PC-3 (cell line): ENCODE data around the gene MRRF. TPM values are rescaled to one million over a fixed set of nuclear protein-coding genes. Genes with fewer than 3 reads are reported as not detected.

Experiments used
- ATAC-seq: fragments of 200-7000 bp; cut with Tn5 transposase; 2 replicates; pipeline ENCODE4 v1.9.1; 2020; ENCODE audit warnings: mild to moderate bottlenecking, moderate library complexity
- BruUV-seq: library from RNA; stranded (reverse); fragments of 400-500 nt; replicated peaks from 2 replicates; lab custom pipeline; 2021; lab: Mats Ljungman, UMichigan
- CTCF ChIA-PET: fragments of 300-600 bp; sonication (Branson Sonifier 250); formaldehyde crosslinking; loops from one replicate; lab custom pipeline; 2022; ENCODE audit warnings: antibody characterized with exemption; lab: Charles Lee
- POLR2A ChIA-PET: fragments of 300-600 bp; sonication (Branson Sonifier 250); formaldehyde crosslinking; loops from one replicate; lab custom pipeline; 2022; ENCODE audit warnings: antibody characterized with exemption; ENCODE audit not compliant: unreplicated experiment; lab: Charles Lee
- DNase-seq: peaks from one replicate; pipeline ENCODE4 v3.0.0-alpha.2; 2015
- H2AFZ ChIP-seq: fragments of 300-600 bp; sonication (generic); 2 replicates; pipeline ENCODE4 v1.6.0; 2016; ENCODE audit warnings: antibody characterized with exemption, low read length
- H3F3A ChIP-seq: fragments of 300-600 bp; sonication (generic); one replicate; pipeline ENCODE4 v1.6.0; 2017; ENCODE audit warnings: antibody characterized with exemption, low read length, control low read depth, mild to moderate bottlenecking; ENCODE audit not compliant: unreplicated experiment
- H3K27ac ChIP-seq: fragments of 300-600 bp; sonication (generic); 2 replicates; pipeline ENCODE4 v1.5.1; 2016; ENCODE audit warnings: mild to moderate bottlenecking, low read length
- H3K27me3 ChIP-seq: fragments of 300-600 bp; sonication (generic); 2 replicates; pipeline ENCODE4 v1.6.1; 2016; ENCODE audit warnings: low read length, mixed read lengths
- H3K36me3 ChIP-seq: fragments of 300-600 bp; sonication (generic); 2 replicates; pipeline ENCODE4 v1.6.1; 2016; ENCODE audit warnings: low read depth, mixed run types, low read length, mixed read lengths
- H3K4me1 ChIP-seq: fragments of 300-600 bp; sonication (generic); 2 replicates; pipeline ENCODE4 v1.5.1; 2016; ENCODE audit warnings: low read length; ENCODE audit not compliant: insufficient read depth
- H3K4me2 ChIP-seq: fragments of 300-600 bp; sonication (generic); 2 replicates; pipeline ENCODE4 v1.6.0; 2016; ENCODE audit warnings: low read length
- H3K4me3 ChIP-seq: fragments of 300-600 bp; sonication (generic); 2 replicates; pipeline ENCODE4 v1.5.1; 2016; ENCODE audit warnings: mild to moderate bottlenecking, low read length, mixed read lengths
- H3K79me2 ChIP-seq: fragments of 300-600 bp; sonication (generic); 2 replicates; pipeline ENCODE4 v1.6.1; 2017; ENCODE audit warnings: low read length, mixed read lengths
- H3K9ac ChIP-seq: fragments of 300-600 bp; sonication (generic); 2 replicates; pipeline ENCODE4 v1.6.0; 2016; ENCODE audit warnings: mild to moderate bottlenecking, low read length
- H3K9me2 ChIP-seq: fragments of 300-600 bp; sonication (generic); replicated peaks from 2 replicates; pipeline ENCODE4 v1.6.1; 2016; ENCODE audit warnings: mixed run types, low read length, mixed read lengths
- H3K9me3 ChIP-seq: fragments of 300-600 bp; sonication (generic); 2 replicates; pipeline ENCODE4 v1.6.1; 2016; ENCODE audit warnings: low read length, mixed read lengths
- H4K20me1 ChIP-seq: fragments of 300-600 bp; sonication (generic); 2 replicates; pipeline ENCODE4 v1.6.1; 2016; ENCODE audit warnings: low read length, mixed read lengths
- EZH2 ChIP-seq: fragments of 300-600 bp; sonication (generic); IDR thresholded peaks from one replicate; pipeline ENCODE4 v1.6.1; 2017; ENCODE audit warnings: antibody characterized with exemption, mild to moderate bottlenecking, low read length; ENCODE audit not compliant: unreplicated experiment
- EZH2phosphoT487 ChIP-seq: fragments of 300-600 bp; sonication (generic); IDR thresholded peaks from 2 replicates; pipeline ENCODE4 v1.6.1; 2018; ENCODE audit warnings: mild to moderate bottlenecking, antibody characterized with exemption, low read length, borderline replicate concordance
- intact Hi-C: fragments of 100-400 bp; cut with micrococcal nuclease; formaldehyde crosslinking; loops from 2 replicates; pipeline ENCODE4 v1.9.0; 2023
- total RNA-seq: library from RNA; depleted of rRNA; stranded (reverse); fragments of >200 nt; gene quantifications from 2 replicates; pipeline ENCODE4 v1.2.3, GENCODE V29; 2014
- TF ChIP-seq, protein P1 (sequence below): fragments of 300-600 bp; sonication (generic); conservative IDR thresholded peaks from 2 replicates; pipeline ENCODE4 v1.5.1; 2017; ENCODE audit warnings: antibody characterized with exemption, low read depth, mild to moderate bottlenecking, low read length

MRRF gene
- total RNA-seq, 1 experiment from 2014 or later, result 30.2 TPM

DNA sequence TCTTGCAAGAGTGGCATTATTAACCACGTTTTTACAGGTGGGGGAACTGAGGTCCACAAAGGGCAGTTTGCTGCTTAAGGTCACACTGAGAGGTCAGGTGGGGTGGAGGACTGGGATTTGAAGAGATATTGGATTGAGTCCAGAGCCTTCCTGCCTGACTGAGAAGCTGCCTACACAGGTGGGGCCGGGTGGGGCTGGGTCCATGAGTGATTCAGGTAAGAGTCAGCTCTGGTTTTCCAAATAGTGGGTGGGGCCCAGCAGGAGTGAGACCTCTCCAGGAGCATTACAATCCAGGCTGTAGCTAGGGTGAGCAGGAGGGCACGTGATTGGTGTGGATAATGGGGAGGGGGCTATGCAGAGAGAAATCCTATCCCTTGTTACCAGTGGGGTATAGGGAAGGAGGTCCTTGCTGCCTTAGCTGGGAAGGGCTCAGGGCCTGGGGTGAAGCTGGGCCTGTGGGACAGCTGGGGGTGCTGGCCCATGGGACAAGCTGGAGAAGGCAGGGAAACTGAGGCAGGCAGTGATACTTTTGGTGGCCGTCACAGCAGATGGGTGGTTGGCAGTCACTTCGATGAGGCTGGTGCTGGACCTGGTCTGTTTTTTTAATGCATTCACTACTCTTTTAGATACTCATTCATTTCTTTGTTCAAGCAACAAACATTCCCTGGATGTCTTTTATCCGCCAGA lies 103.2 kb downstream of the MRRF start:
- no peaks in the 10 kb centered on the region for H3K36me3 ChIP-seq
- TF ChIP-seq EZH2, result no peak
- TF ChIP-seq, protein P1, sequence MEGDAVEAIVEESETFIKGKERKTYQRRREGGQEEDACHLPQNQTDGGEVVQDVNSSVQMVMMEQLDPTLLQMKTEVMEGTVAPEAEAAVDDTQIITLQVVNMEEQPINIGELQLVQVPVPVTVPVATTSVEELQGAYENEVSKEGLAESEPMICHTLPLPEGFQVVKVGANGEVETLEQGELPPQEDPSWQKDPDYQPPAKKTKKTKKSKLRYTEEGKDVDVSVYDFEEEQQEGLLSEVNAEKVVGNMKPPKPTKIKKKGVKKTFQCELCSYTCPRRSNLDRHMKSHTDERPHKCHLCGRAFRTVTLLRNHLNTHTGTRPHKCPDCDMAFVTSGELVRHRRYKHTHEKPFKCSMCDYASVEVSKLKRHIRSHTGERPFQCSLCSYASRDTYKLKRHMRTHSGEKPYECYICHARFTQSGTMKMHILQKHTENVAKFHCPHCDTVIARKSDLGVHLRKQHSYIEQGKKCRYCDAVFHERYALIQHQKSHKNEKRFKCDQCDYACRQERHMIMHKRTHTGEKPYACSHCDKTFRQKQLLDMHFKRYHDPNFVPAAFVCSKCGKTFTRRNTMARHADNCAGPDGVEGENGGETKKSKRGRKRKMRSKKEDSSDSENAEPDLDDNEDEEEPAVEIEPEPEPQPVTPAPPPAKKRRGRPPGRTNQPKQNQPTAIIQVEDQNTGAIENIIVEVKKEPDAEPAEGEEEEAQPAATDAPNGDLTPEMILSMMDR, result no peak
- no peak for TF ChIP-seq EZH2phosphoT487
- BruUV-seq, result no TSS peak
- H3K9me2 ChIP-seq, result no peaks in the 10 kb centered on the region
- ATAC-seq (peak; percentile 78), DNase-seq (peak; percentile 74)
- POLR2A ChIA-PET, result no interaction called here
- intact Hi-C loops, result loop anchor here (10.0 kb wide), 1 partner anchor 87 kb away; no protein-coding TSS in a partner anchor
- H4K20me1 ChIP-seq, result no peaks in the 10 kb centered on the region
- H3K9ac ChIP-seq, result no peak overlapping the region
- no peak overlapping the region for H3K27ac ChIP-seq
- CTCF ChIA-PET, result no interaction called here
- no peaks in the 10 kb centered on the region for H3F3A ChIP-seq
- no peaks in the 10 kb centered on the region for H3K79me2 ChIP-seq
- H2AFZ ChIP-seq, result no peak overlapping the region
- peaks cover 23% of the 10 kb centered on the region for H3K4me1 ChIP-seq
- H3K9me3 ChIP-seq, result no peaks in the 10 kb centered on the region
- H3K4me2 ChIP-seq, result 0 out of 2 replicates have a peak overlapping the region, but pooled peaks have one; percentile 15
- peaks cover 4% of the 10 kb centered on the region; the same call in 1 of the 2 replicates for H3K27me3 ChIP-seq
- no peak overlapping the region for H3K4me3 ChIP-seq

DNA sequence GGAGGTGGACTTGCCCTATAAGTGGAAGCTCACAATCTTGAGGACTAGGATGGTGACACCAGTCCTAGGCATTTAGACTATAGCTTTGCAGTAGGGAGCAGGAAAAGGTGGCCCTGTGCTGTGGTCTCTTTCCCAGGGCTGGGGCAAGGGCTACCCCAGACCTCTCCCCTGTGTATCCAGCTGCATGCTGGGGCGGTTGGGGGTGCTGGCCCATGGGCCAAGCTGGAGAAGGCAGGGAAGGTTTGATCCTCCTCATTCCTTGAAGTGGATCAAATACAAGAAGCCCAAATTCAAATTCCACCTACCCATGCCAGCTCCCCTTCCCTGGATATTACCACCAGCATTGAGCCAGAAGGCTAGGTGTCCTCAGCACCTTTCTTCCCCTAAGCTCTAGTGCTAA lies 104.0 kb downstream of the MRRF start:
- TF ChIP-seq, protein P1, result no peak
- TF ChIP-seq EZH2 (no peak), EZH2phosphoT487 (no peak)
- ChIA-PET POLR2A (no interaction called here), CTCF (no interaction called here)
- Histone ChIP-seq H3K9ac (no peak overlapping the region), H4K20me1 (no peaks in the 10 kb centered on the region), H3K79me2 (no peaks in the 10 kb centered on the region), H3K27ac (no peak overlapping the region), H2AFZ (no peak overlapping the region), H3K4me2 (no peak overlapping the region), H3K36me3 (no peaks in the 10 kb centered on the region), H3K9me3 (no peaks in the 10 kb centered on the region), H3K4me1 (peaks cover 23% of the 10 kb centered on the region), H3F3A (no peaks in the 10 kb centered on the region), H3K27me3 (peaks cover 4% of the 10 kb centered on the region; the same call in 1 of the 2 replicates), H3K4me3 (no peak overlapping the region), H3K9me2 (no peaks in the 10 kb centered on the region)
- DNase-seq (no peak), ATAC-seq (no peak)
- BruUV-seq, result no TSS peak
- intact Hi-C loops, result loop anchor here (10.0 kb wide), 1 partner anchor 86 kb away; no protein-coding TSS in a partner anchor

DNA sequence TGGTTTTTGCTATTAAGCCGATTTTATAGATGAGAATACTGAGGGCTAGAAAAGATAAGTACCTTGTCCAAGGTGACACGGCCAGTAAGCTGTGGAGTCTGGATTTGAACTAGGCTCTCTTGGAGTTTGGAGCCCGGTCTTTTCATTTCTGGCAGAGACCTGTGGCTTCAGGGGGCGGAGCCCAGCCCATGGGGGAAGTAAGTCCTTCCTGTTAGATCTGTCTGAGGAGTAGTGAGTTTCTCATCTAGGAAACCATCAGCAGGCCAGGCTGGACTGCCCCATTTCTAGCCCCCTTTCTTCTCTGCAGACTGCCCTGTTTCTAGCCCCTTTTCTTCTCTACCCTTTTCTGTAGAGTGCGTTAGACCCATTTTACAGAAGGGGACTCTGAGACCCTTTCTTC lies 105.6 kb downstream of the MRRF start:
- ChIA-PET POLR2A (no interaction called here), CTCF (no interaction called here)
- Histone ChIP-seq H3K9me3 (no peaks in the 10 kb centered on the region), H3K27me3 (peaks cover 4% of the 10 kb centered on the region; the same call in 1 of the 2 replicates), H3K4me3 (no peak overlapping the region), H3K4me2 (peak overlapping the region; percentile 73), H3K79me2 (no peaks in the 10 kb centered on the region), H3K9ac (no peak overlapping the region), H3K4me1 (peaks cover 23% of the 10 kb centered on the region), H4K20me1 (no peaks in the 10 kb centered on the region), H3K36me3 (no peaks in the 10 kb centered on the region), H3K27ac (no peak overlapping the region), H3K9me2 (no peaks in the 10 kb centered on the region), H2AFZ (no peak overlapping the region), H3F3A (no peaks in the 10 kb centered on the region)
- no TSS peak for BruUV-seq
- ATAC-seq (no peak), DNase-seq (no peak)
- intact Hi-C loops, result no loop called here
- TF ChIP-seq EZH2 (no peak), EZH2phosphoT487 (no peak)
- TF ChIP-seq, protein P1, result no peak
